ENCODE measurements around the gene NEO1. TPM values are rescaled to one million over a fixed set of nuclear protein-coding genes. Genes with fewer than 3 reads are reported as not detected.

Gene NEO1
- polyA plus RNA-seq, 1 donor (not counting 4 experiments of a cell fraction or from before 2014, with no cell fraction given), result 4.4 TPM

- no peak overlapping the region for H3K27ac ChIP-seq (ENCODE audit: control insufficient read depth, insufficient read depth, low read length)
- no peaks in the 10 kb centered on the region for H3K79me2 ChIP-seq (ENCODE audit: control insufficient read depth, insufficient read depth, low read length)
- H3K4me3 ChIP-seq (ENCODE audit: control insufficient read depth in 2 of 3, extremely low read depth in 1 of 3, insufficient read depth in 2 of 3, low read depth in 1 of 3, low read length in 3 of 3), result no peak overlapping the region
- H3K9me3 ChIP-seq (ENCODE audit: control insufficient read depth, low read depth, low read length), result no peaks in the 10 kb centered on the region
- H3K27me3 ChIP-seq (ENCODE audit: control insufficient read depth, extremely low read depth, insufficient read depth, low read length), result peaks cover 3% of the 10 kb centered on the region
- H2AFZ ChIP-seq (ENCODE audit: control insufficient read depth, low read length), result no peak overlapping the region
- H3K9ac ChIP-seq (ENCODE audit: control insufficient read depth, extremely low read depth, insufficient read depth, low read length), result no peak overlapping the region
- TF ChIP-seq EZH2 (IDR thresholded peaks at IDR 0.05; ENCODE audit: low read length) (no peak), CTCF (optimal IDR thresholded peaks at IDR 0.05 in 1 of 3, IDR thresholded peaks at IDR 0.05 in 1 of 3, conservative IDR thresholded peaks at IDR 0.05 in 1 of 3; ENCODE audit: extremely low read depth in 1 of 3, insufficient read depth in 2 of 3, low read length in 3 of 3) (no peak)
- H4K20me1 ChIP-seq (ENCODE audit: control insufficient read depth, extremely low read depth, insufficient read depth, low read length), result no peaks in the 10 kb centered on the region
- dilution Hi-C loops (cut with MboI; ENCODE audit: extremely low pct_ligation_motif_present, low sequenced_read_pairs), result no loop called here
- DNase-seq (ENCODE audit: low read depth, low spot score) (no peak), FAIRE-seq (no peak)
- H3K4me1 ChIP-seq (ENCODE audit: control insufficient read depth, extremely low read depth, insufficient read depth, low read length), result no peaks in the 10 kb centered on the region
- no peaks in the 10 kb centered on the region for H3K36me3 ChIP-seq (ENCODE audit: control insufficient read depth in 2 of 2, extremely low read depth in 1 of 2, insufficient read depth in 2 of 2, low read length in 2 of 2)
- H3K9me1 ChIP-seq (ENCODE audit: control insufficient read depth, extremely low read depth, insufficient read depth, low read length), result no peaks in the 10 kb centered on the region
- no peak overlapping the region for H3K4me2 ChIP-seq (ENCODE audit: control insufficient read depth, extremely low read depth, insufficient read depth, low read depth, low read length)
Measured at GRCh38 chr15:73352082-73352481, 299.8 kb downstream of the NEO1 start.

GRCh38 chr15:73353734-73354133 is 301.5 kb downstream of the NEO1 start:
- Histone ChIP-seq H3K9me3 (ENCODE audit: control insufficient read depth, low read depth, low read length) (no peaks in the 10 kb centered on the region), H2AFZ (ENCODE audit: control insufficient read depth, low read length) (no peak overlapping the region), H3K9ac (ENCODE audit: control insufficient read depth, extremely low read depth, insufficient read depth, low read length) (no peak overlapping the region), H3K27me3 (ENCODE audit: control insufficient read depth, extremely low read depth, insufficient read depth, low read length) (peaks cover 11% of the 10 kb centered on the region), H3K9me1 (ENCODE audit: control insufficient read depth, extremely low read depth, insufficient read depth, low read length) (no peaks in the 10 kb centered on the region), H3K4me2 (ENCODE audit: control insufficient read depth, extremely low read depth, insufficient read depth, low read depth, low read length) (no peak overlapping the region), H3K4me3 (ENCODE audit: control insufficient read depth in 2 of 3, extremely low read depth in 1 of 3, insufficient read depth in 2 of 3, low read depth in 1 of 3, low read length in 3 of 3) (no peak overlapping the region), H3K4me1 (ENCODE audit: control insufficient read depth, extremely low read depth, insufficient read depth, low read length) (no peaks in the 10 kb centered on the region), H3K79me2 (ENCODE audit: control insufficient read depth, insufficient read depth, low read length) (no peaks in the 10 kb centered on the region), H3K27ac (ENCODE audit: control insufficient read depth, insufficient read depth, low read length) (no peak overlapping the region), H3K36me3 (ENCODE audit: control insufficient read depth in 2 of 2, extremely low read depth in 1 of 2, insufficient read depth in 2 of 2, low read length in 2 of 2) (no peaks in the 10 kb centered on the region), H4K20me1 (ENCODE audit: control insufficient read depth, extremely low read depth, insufficient read depth, low read length) (no peaks in the 10 kb centered on the region)
- TF ChIP-seq EZH2 (IDR thresholded peaks at IDR 0.05; ENCODE audit: low read length) (no peak), CTCF (optimal IDR thresholded peaks at IDR 0.05 in 1 of 3, IDR thresholded peaks at IDR 0.05 in 1 of 3, conservative IDR thresholded peaks at IDR 0.05 in 1 of 3; ENCODE audit: extremely low read depth in 1 of 3, insufficient read depth in 2 of 3, low read length in 3 of 3) (no peak)
- dilution Hi-C loops (cut with MboI; ENCODE audit: extremely low pct_ligation_motif_present, low sequenced_read_pairs), result no loop called here
- FAIRE-seq (no peak), DNase-seq (ENCODE audit: low read depth, low spot score) (no peak)

Data from keratinocyte (primary cell).